Measurements from ENCODE around the gene TNFRSF1A. TPM values are rescaled to one million over a fixed set of nuclear protein-coding genes. Genes with fewer than 3 reads are reported as not detected.

The TNFRSF1A gene
- total and polyA plus RNA-seq, 9 of the 15 experiments (the other 6 are each of a cell fraction or from before 2014, with no cell fraction given): 0.76 to 43.5 (median 30.0) TPM

GRCh38 chr12:6336079-6336888, 5.6 kb downstream of the TNFRSF1A start (continued):
- TF ChIP-seq ATF7 (IDR thresholded peaks at IDR 0.05): peak; percentile 44; the same call in 1 of the 2 replicates
- TF ChIP-seq SOX6 (IDR thresholded peaks at IDR 0.05): peak; percentile 27; the same call in 1 of the 2 replicates
- TF ChIP-seq, protein P1, sequence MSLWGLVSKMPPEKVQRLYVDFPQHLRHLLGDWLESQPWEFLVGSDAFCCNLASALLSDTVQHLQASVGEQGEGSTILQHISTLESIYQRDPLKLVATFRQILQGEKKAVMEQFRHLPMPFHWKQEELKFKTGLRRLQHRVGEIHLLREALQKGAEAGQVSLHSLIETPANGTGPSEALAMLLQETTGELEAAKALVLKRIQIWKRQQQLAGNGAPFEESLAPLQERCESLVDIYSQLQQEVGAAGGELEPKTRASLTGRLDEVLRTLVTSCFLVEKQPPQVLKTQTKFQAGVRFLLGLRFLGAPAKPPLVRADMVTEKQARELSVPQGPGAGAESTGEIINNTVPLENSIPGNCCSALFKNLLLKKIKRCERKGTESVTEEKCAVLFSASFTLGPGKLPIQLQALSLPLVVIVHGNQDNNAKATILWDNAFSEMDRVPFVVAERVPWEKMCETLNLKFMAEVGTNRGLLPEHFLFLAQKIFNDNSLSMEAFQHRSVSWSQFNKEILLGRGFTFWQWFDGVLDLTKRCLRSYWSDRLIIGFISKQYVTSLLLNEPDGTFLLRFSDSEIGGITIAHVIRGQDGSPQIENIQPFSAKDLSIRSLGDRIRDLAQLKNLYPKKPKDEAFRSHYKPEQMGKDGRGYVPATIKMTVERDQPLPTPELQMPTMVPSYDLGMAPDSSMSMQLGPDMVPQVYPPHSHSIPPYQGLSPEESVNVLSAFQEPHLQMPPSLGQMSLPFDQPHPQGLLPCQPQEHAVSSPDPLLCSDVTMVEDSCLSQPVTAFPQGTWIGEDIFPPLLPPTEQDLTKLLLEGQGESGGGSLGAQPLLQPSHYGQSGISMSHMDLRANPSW (CRISPR knock-in tag; IDR thresholded peaks at IDR 0.05): no peak
- no peak for TF ChIP-seq BRF1 (IDR thresholded peaks at IDR 0.05; ENCODE audit: borderline replicate concordance, extremely low read depth, insufficient read length)
- TF ChIP-seq ZC3H11A (IDR thresholded peaks at IDR 0.05; ENCODE audit: low read depth, low read length): no peak
- TF ChIP-seq CSDE1 (IDR thresholded peaks at IDR 0.05): no peak
- no peak for TF ChIP-seq SRSF9 (IDR thresholded peaks at IDR 0.05; ENCODE audit: borderline replicate concordance, low read depth, low read length)
- 0 out of 2 replicates have a peak, but pooled peaks have one; percentile 17 for TF ChIP-seq ZNF431 (CRISPR knock-in tag; IDR thresholded peaks at IDR 0.05)
- TF ChIP-seq TCF7 (IDR thresholded peaks at IDR 0.05; ENCODE audit: borderline replicate concordance): no peak
- no peak for TF ChIP-seq CBX1 (IDR thresholded peaks at IDR 0.05; ENCODE audit: low read depth)
- no peak for TF ChIP-seq MIER1 (IDR thresholded peaks at IDR 0.05; ENCODE audit: low read depth)
- TF ChIP-seq HDAC1 (IDR thresholded peaks at IDR 0.05): peak in 1 of 2 experiments; percentile 71; a peak in 1 of 4 replicates
- peak; percentile 100 for TF ChIP-seq C11orf30 (IDR thresholded peaks at IDR 0.05; ENCODE audit: low read depth)
- peak in 1 of 2 experiments; percentile 21 for TF ChIP-seq AFF1 (IDR thresholded peaks at IDR 0.05; ENCODE audit: low read depth in 1 of 2, partially characterized antibody in 2 of 2)
- TF ChIP-seq HEY1 (CRISPR knock-in tag; IDR thresholded peaks at IDR 0.05; ENCODE audit: borderline replicate concordance): no peak
- TF ChIP-seq, protein P2, sequence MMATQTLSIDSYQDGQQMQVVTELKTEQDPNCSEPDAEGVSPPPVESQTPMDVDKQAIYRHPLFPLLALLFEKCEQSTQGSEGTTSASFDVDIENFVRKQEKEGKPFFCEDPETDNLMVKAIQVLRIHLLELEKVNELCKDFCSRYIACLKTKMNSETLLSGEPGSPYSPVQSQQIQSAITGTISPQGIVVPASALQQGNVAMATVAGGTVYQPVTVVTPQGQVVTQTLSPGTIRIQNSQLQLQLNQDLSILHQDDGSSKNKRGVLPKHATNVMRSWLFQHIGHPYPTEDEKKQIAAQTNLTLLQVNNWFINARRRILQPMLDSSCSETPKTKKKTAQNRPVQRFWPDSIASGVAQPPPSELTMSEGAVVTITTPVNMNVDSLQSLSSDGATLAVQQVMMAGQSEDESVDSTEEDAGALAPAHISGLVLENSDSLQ (IDR thresholded peaks at IDR 0.05): no peak; the same call in 1 of the 2 replicates
- TF ChIP-seq ZC3H8 (IDR thresholded peaks at IDR 0.05): no peak
- no peak for TF ChIP-seq THRAP3 (IDR thresholded peaks at IDR 0.05; ENCODE audit: borderline replicate concordance)
- TF ChIP-seq NFYB (IDR thresholded peaks at IDR 0.05; ENCODE audit: extremely low read depth, insufficient read length): no peak
- no peak for TF ChIP-seq ZNF717 (CRISPR knock-in tag; IDR thresholded peaks at IDR 0.05)
- TF ChIP-seq NELFE (IDR thresholded peaks at IDR 0.05; ENCODE audit: insufficient read depth, insufficient read length): no peak

Data from K562 (cell line).